ENCODE data around the gene FECH.

The FECH gene

GRCh38 chr18:57579934-57580333 is 6.6 kb downstream of the FECH start:
- DNase-seq (ENCODE audit: low read depth) = no peak

DNA sequence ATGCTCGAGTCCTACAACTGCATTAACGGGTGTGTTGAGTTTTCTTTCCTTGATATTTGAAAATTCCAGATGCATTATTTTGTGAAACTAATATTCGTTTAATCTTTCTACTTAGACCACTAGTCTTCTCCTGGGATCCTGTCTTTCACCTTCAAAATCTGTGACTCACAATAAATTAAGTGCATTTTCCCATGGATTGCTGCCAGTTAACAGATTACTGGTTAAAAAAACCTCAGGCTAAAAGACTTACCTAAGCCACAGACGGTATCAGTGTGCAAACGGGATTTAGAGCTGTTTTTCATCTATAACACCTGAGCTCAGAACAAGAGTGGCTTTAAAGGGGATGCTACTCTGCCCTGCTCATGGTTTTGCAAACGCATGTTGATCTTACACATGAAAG is 10.2 kb downstream of the FECH start:
- no peak for DNase-seq (ENCODE audit: low read depth)

DNA sequence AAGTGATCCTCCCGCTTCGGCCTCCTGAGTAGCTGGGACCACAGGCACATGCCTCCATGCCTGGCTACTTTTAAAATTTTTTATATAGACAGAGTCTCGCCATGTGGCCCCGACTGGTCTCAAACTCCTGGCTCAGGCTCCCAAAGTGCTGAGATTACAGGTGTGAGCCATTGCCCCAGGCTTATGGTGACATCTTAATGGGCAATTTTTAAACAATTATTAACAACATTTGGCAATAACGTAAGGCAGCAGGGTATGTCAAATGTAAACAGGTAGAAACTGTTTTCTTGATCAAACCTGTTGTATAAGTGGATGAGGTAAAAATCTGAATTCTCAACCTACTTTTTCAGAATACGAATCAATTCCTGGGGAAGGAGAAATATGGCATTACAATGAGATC is 11.0 kb downstream of the FECH start:
- no peak for DNase-seq (ENCODE audit: low read depth)

GRCh38 chr18:57574866-57575265 is 11.6 kb downstream of the FECH start:
- DNase-seq (ENCODE audit: low read depth) = no peak

DNA sequence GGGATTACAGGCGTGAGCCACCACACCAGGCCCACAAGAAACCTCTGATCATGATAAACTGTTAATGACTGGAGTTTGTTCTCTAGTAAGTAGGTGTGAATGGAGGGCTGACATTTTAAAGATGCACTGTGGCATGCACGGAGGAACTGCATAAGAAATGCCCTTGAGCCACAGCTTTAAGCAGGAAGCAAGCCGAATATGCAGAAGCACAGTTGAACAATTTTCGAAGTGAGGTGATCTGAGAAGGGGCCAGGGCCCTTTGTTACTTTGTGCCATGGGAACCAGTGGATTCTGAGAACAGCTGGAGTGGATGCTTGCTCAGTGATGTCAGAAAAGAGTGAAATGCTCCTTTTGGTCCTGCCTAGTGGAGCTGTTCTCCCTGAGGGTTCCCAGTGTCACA is 16.3 kb downstream of the FECH start:
- no peak for DNase-seq (ENCODE audit: low read depth)

GRCh38 chr18:57569133-57569532 is 17.4 kb downstream of the FECH start:
- no peak for DNase-seq (ENCODE audit: low read depth)

- no peak for DNase-seq (ENCODE audit: low read depth)
Observed at GRCh38 chr18:57561728-57562423, 24.6 kb downstream of the FECH start.

DNA sequence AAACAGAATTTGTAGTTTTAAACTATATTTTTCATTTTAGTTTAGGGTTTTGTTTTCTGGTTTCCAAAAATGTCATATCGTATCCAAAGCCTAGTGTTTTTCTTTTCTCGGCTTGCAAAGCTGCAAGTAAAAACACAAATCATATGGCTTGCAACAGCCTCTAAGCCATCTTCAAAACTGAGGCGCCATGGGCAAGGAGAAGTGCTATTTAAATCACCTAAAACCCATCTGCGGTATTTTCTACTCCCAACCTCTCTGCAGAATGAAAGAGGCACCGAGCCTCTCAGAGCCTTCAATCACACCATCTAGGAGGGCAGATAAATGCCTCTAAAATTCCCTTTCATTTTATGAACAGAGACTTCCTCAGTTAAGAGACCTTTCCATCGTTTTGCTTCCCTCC is 25.2 kb downstream of the FECH start:
- no peak for DNase-seq (ENCODE audit: low read depth)

DNA sequence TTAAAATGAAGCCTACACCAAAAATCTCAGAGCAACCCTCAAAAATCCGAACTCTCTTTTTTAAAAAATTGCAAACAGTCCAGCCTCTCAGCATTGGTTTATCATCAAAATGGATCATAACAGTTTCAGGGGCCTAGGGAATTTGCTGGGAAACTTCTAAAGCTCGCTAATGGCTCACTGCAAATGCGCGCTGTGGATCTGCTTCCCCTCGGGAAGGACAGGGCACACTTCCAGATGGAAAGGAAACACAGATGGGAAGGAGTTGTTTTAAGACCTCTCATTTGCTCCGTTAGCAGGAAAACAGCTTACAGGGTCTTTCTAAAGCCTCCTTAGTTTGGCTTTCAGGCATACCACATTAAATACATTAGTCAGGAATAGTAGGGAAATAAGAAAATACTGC is 27.2 kb downstream of the FECH start:
- no peak for DNase-seq (ENCODE audit: low read depth)

DNA sequence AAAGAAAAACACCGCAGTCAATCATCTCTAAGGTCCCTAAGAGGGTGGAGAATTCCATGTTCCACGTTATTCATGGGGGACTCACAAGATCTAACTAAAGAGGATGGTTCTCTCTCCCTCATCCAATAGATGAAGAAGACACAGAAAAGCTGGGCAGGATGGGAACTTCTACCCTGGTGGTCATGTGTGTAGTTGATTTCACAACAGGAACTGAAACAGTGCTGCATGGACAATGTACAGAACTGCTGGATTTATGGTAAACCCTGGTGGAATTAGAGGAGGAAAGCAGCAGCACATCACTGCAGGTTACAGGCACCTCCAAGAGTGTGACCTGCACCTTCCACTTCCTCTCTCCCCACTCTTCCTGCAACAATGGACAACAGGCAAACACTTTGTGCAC is 31.4 kb downstream of the FECH start:
- DNase-seq (ENCODE audit: low read depth) = no peak

- no peak for DNase-seq (ENCODE audit: low read depth)
Observed at GRCh38 chr18:57550510-57550909, 36.0 kb downstream of the FECH start.

DNA sequence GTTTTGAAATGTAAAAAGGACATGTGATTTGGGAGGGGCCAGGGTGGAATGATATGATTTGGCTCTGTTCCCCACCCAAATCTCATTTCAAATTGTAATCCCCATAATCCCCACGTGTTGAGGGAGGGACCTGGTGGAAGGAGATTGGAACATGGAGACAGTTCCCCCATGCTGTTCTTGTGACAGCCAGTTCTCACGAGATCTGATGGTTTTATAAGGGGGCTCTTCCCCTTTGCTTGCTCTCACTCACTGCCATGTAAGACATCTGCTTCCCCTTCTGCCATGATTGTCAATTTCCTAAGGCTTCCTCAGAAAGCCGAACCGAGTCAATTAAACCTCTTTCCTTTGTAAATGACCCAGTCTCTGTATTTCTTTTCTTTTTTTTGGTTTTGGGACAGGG is 39.2 kb downstream of the FECH start:
- DNase-seq (ENCODE audit: low read depth) = no peak

DNA sequence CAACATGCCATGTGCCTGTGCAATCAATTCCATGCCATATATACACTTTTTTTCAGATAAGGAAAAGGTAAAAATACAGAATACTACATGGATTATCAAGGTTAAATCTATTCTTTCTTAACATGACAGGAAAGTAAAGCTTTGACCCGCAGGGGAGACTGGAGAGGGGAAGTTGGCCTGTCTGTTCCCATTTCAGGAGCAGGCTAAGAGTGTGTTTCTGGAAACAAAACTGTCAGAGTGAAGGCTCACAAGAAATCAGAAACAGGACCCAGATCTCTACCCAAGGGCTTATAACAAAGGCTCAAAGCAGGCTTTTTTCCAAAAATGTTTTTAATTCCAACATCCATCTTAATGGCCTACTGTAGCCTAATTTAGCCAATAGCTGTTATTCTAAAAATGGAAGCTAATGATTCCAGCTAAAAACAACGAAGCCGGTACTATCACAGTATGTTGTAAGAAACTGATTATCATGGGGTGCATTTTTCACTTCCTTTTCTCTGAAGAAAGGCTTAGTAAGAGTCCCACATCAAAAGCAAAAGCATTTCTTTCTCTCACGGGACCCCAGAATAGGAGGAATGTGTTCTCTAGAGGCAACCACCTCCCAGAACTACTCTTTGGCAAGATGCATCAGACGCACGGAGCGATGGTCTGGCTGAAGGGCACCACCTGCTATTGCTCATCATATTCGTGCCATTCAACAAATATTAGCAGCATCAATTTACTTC is 41.4 kb downstream of the FECH start:
- no peak for DNase-seq (ENCODE audit: low read depth)

DNA sequence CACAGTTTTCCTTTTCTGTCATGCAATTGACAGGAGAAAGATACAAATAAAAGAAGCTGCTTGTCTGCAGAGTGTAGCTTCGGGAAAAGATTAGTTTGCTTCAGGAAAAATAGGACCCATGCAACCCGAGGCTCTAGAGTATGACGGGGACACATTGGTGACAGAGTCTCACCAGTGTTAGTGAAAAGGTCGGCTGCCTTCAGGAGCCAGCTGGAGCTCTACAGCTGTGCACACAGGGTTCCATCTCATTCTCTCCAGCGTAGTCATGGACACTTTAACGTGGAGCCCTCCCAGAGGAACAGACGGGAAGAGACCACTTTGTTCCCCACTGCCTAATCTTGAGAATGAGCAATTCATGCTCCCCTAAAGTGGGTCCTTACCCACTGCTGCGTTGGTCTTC is 42.9 kb downstream of the FECH start:
- no peak for DNase-seq (ENCODE audit: low read depth)

- no peak for DNase-seq (ENCODE audit: low read depth)
Observed at GRCh38 chr18:57542812-57543427, 43.6 kb downstream of the FECH start.

DNA sequence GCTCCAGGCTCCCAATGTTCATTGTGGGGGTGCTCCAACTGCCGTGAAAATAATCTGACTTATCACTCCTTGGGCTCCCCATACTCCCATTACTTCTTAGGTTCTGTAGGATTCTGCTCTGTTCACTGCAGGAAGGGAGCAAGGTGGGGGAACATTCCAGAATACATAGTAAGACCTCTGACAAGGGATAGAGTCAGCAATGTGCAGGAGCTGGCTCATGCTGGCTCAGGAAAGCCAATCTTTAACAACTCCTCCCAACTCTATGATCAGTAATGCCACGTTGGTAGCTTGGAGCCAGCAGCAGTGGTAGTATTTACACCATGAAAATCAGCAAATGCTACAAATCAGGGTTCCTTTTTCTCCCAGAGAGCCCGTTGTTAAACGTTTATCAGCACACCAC is 44.4 kb downstream of the FECH start:
- DNase-seq (ENCODE audit: low read depth) = no peak

DNA sequence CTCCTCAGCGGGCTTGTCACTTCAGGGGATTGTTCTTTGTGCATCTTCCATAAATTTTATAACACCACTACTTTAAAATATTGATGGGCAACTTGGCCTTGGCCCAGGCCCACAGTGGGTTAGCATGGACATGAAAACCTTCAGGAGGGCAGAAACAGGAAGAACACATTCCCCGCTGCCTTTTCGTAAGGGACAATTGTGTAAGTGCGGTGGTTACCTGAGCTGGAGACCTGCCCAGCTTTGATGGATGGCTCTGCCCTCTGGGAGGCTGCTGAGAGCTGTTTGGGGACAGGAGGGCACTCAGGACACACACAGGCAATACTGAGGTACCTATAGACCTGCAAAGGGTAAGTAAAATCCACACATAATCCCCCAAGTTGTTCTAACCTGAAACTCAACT is 46.8 kb downstream of the FECH start:
- no peak for DNase-seq (ENCODE audit: low read depth)

DNA sequence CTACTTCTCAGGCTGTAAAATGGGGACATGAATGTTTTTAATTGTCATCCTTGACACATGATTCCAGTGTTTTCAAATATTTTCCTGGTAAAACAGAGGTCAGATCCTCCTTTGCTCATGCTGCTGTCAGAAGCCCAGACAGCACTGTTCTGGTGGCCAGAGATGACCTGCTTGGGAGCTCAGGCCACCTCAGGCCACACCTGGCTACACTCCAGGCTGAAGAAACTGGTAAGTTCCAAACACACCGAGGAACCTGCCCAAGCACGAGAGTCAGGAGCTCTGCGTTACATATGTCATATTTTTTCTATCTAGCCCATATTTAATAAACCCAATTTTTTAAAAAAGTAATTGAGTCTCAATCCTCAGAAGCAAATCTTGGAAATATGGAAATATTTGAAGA is 47.9 kb downstream of the FECH start:
- DNase-seq (ENCODE audit: low read depth) = no peak

DNA sequence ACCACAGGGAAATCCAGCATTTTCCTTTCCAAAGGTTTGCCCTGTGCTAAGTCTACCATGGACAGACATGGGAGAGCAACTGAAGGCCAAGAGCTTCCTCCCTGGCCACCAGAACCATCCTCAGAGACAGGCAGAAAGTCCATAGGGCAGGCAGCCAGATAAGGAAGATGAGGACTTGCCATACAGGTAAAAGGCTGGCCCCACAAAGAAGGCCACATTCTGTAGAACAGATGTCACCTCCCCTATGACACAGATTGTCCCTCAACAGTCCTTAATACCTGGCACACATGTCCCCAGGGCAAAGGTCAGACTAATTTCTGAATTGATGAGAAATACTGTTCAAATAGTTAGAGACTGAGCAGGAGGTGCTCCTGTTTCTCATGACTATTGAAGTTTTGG is 52.0 kb downstream of the FECH start:
- DNase-seq (ENCODE audit: low read depth) = no peak

- no peak for DNase-seq (ENCODE audit: low read depth)
Observed at GRCh38 chr18:57533868-57534510, 52.5 kb downstream of the FECH start.

GRCh38 chr18:57533006-57533867 is 53.3 kb downstream of the FECH start:
- no peak for DNase-seq (ENCODE audit: low read depth)

DNA sequence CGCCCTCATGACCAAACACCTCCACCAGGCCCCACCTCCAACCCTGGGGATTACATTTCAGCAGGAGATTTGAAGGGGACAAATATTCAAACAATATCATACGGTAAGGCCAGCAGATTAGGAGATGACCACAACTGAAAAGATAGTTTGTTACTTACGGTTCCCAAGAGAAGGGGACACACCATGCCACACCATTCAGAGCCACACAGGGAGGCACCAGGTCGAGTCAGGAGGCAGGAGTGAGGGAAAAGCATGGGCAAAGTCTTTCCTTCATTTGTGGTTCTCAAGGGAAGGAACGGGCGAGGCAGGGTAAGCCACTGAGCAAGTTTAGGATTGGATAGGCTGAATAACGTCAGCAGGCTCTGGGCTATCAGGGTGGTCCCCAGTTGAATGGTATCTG is 57.4 kb downstream of the FECH start:
- no peak for DNase-seq (ENCODE audit: low read depth)
